T-helper 1 cell (primary cell): ENCODE measurements around the gene TAMALIN.

Experiments used
- DNase-seq, 5 donors: peaks; one replicate each; pipeline ENCODE4 v3.0.0-alpha.2; 2012 to 2020

Gene TAMALIN

GRCh38 chr12:52037248-52037861 is 30.6 kb downstream of the TAMALIN start:
- DNase-seq, result no peak

- DNase-seq, result no peak
Observed at GRCh38 chr12:52038447-52038846, 31.7 kb downstream of the TAMALIN start.

GRCh38 chr12:52041035-52041434 is 34.3 kb downstream of the TAMALIN start:
- DNase-seq, result no peak

- DNase-seq, result no peak
Observed at GRCh38 chr12:52041695-52042123, 35.0 kb downstream of the TAMALIN start.

- no peak for DNase-seq
Observed at GRCh38 chr12:52042706-52043385, 36.1 kb downstream of the TAMALIN start.

- DNase-seq, result no peak
Observed at GRCh38 chr12:52043386-52044212, 36.9 kb downstream of the TAMALIN start.

- DNase-seq, result no peak
Observed at GRCh38 chr12:52044292-52044983, 37.7 kb downstream of the TAMALIN start.

GRCh38 chr12:52045794-52046199 is 39.1 kb downstream of the TAMALIN start:
- DNase-seq, result no peak

GRCh38 chr12:52046859-52047258 is 40.1 kb downstream of the TAMALIN start:
- no peak for DNase-seq

GRCh38 chr12:52049286-52049685 is 42.5 kb downstream of the TAMALIN start:
- no peak for DNase-seq

GRCh38 chr12:52049688-52050087 is 42.9 kb downstream of the TAMALIN start:
- DNase-seq, result no peak

GRCh38 chr12:52050116-52050757 is 43.5 kb downstream of the TAMALIN start:
- DNase-seq, result no peak

- peak; percentile 94 to 100 (median 99) for DNase-seq
Observed at GRCh38 chr12:52050758-52051541, 44.2 kb downstream of the TAMALIN start, which contains the start of gene NR4A1. Gene NR4A1 (plus strand): TSS chr12:52051442. CDS start chr12:52054329, 2,887 bp downstream.

GRCh38 chr12:52052468-52053186 is 45.9 kb downstream of the TAMALIN start:
- no peak for DNase-seq

GRCh38 chr12:52053536-52054209 is 46.9 kb downstream of the TAMALIN start:
- DNase-seq, result no peak

GRCh38 chr12:52054231-52054832 is 47.6 kb downstream of the TAMALIN start:
- DNase-seq, result no peak

GRCh38 chr12:52054833-52055730 is 48.3 kb downstream of the TAMALIN start:
- DNase-seq, result no peak
